MM.1S (cell line): ENCODE results near the gene SLC12A4.

ENCODE experiments used
- DNase-seq: peaks from one replicate; pipeline ENCODE4 v3.0.0-alpha.2; 2015
- H2AFZ ChIP-seq: fragments of 300-600 bp; sonication (generic); 2 replicates; pipeline ENCODE4 v1.6.0; 2016; ENCODE audit warnings: antibody characterized with exemption, low read length
- H3F3A ChIP-seq: fragments of 300-600 bp; sonication (generic); 2 replicates; pipeline ENCODE4 v1.6.1; 2016; ENCODE audit warnings: mild to moderate bottlenecking, antibody characterized with exemption, low read length, moderate library complexity, mixed read lengths; ENCODE audit not compliant: insufficient read depth
- H3K27ac ChIP-seq: fragments of 300-600 bp; sonication (generic); 2 replicates; pipeline ENCODE4 v1.5.1; 2016; ENCODE audit warnings: mild to moderate bottlenecking, low read length
- H3K27me3 ChIP-seq: fragments of 300-600 bp; sonication (generic); replicated peaks from 2 replicates; pipeline ENCODE4 v1.6.0; 2016; ENCODE audit warnings: low read length; ENCODE audit not compliant: insufficient read depth
- H3K36me3 ChIP-seq: fragments of 300-600 bp; sonication (generic); replicated peaks from 2 replicates; pipeline ENCODE4 v1.6.1; 2016; ENCODE audit warnings: mild to moderate bottlenecking, low read length, mixed read lengths; ENCODE audit not compliant: insufficient read depth
- H3K4me1 ChIP-seq: fragments of 300-600 bp; sonication (generic); 2 replicates; pipeline ENCODE4 v1.6.1; 2016; ENCODE audit warnings: low read length, mixed read lengths
- H3K4me2 ChIP-seq: fragments of 300-600 bp; sonication (generic); 2 replicates; pipeline ENCODE4 v1.6.0; 2016; ENCODE audit warnings: low read depth, low read length
- H3K4me3 ChIP-seq: fragments of 300-600 bp; sonication (generic); 2 replicates; pipeline ENCODE4 v1.5.1; 2016; ENCODE audit warnings: low read length, mixed read lengths
- H3K79me2 ChIP-seq: fragments of 300-600 bp; sonication (generic); 2 replicates; pipeline ENCODE4 v1.6.1; 2016; ENCODE audit warnings: mixed run types, low read length, mixed read lengths
- H3K9ac ChIP-seq: fragments of 300-600 bp; sonication (generic); 2 replicates; pipeline ENCODE4 v1.6.1; 2016; ENCODE audit warnings: low read length, mixed read lengths
- H3K9me2 ChIP-seq: fragments of 300-600 bp; sonication (generic); replicated peaks from 2 replicates; pipeline ENCODE4 v1.6.1; 2016; ENCODE audit warnings: mild to moderate bottlenecking, low read length, mixed read lengths; ENCODE audit not compliant: insufficient read depth
- H3K9me3 ChIP-seq: fragments of 300-600 bp; sonication (generic); replicated peaks from 2 replicates; pipeline ENCODE4 v1.6.1; 2016; ENCODE audit warnings: mild to moderate bottlenecking, low read length, mixed read lengths; ENCODE audit not compliant: insufficient read depth
- H4K20me1 ChIP-seq: fragments of 300-600 bp; sonication (generic); 2 replicates; pipeline ENCODE4 v1.6.1; 2016; ENCODE audit warnings: mild to moderate bottlenecking, low read length, moderate library complexity, mixed read lengths; ENCODE audit not compliant: insufficient read depth
- EZH2 ChIP-seq: fragments of 300-600 bp; sonication (generic); optimal IDR thresholded peaks from 2 replicates; pipeline ENCODE3; 2017; ENCODE audit warnings: low read depth, mild to moderate bottlenecking, antibody characterized with exemption, low read length, mixed read lengths
- EZH2phosphoT487 ChIP-seq: fragments of 300-600 bp; sonication (generic); IDR thresholded peaks from 2 replicates; pipeline ENCODE4 v1.6.1; 2018; ENCODE audit warnings: antibody characterized with exemption, low read length
- TF ChIP-seq, protein P1 (sequence below): fragments of 300-600 bp; sonication (generic); IDR thresholded peaks from 2 replicates; pipeline ENCODE4 v1.5.1; 2016; ENCODE audit warnings: antibody characterized with exemption, low read length, mixed read lengths

Gene SLC12A4

GRCh38 chr16:67897231-67897630, 71.2 kb downstream of the SLC12A4 start:
- H4K20me1 ChIP-seq, result no peaks in the 10 kb centered on the region

GRCh38 chr16:67893743-67894399, 74.6 kb downstream of the SLC12A4 start:
- Histone ChIP-seq H3K36me3 (no peaks in the 10 kb centered on the region), H3K4me1 (0 out of 2 replicates have a peak, but pooled peaks cover 6% of the 10 kb centered on the region), H2AFZ (peak overlapping the region; percentile 64), H3K9me3 (no peaks in the 10 kb centered on the region), H4K20me1 (no peaks in the 10 kb centered on the region), H3K27ac (peak overlapping the region; percentile 57; the same call in 1 of the 2 replicates), H3K4me3 (peak overlapping the region; percentile 94), H3K4me2 (peak overlapping the region; percentile 82), H3F3A (no peaks in the 10 kb centered on the region), H3K9me2 (no peaks in the 10 kb centered on the region), H3K79me2 (peaks cover 50% of the 10 kb centered on the region), H3K27me3 (no peaks in the 10 kb centered on the region), H3K9ac (peak overlapping the region; percentile 96)
- DNase-seq, result peak; percentile 18
- TF ChIP-seq EZH2, result no peak
- TF ChIP-seq, protein P1, sequence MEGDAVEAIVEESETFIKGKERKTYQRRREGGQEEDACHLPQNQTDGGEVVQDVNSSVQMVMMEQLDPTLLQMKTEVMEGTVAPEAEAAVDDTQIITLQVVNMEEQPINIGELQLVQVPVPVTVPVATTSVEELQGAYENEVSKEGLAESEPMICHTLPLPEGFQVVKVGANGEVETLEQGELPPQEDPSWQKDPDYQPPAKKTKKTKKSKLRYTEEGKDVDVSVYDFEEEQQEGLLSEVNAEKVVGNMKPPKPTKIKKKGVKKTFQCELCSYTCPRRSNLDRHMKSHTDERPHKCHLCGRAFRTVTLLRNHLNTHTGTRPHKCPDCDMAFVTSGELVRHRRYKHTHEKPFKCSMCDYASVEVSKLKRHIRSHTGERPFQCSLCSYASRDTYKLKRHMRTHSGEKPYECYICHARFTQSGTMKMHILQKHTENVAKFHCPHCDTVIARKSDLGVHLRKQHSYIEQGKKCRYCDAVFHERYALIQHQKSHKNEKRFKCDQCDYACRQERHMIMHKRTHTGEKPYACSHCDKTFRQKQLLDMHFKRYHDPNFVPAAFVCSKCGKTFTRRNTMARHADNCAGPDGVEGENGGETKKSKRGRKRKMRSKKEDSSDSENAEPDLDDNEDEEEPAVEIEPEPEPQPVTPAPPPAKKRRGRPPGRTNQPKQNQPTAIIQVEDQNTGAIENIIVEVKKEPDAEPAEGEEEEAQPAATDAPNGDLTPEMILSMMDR, result no peak
- TF ChIP-seq EZH2phosphoT487, result no peak

More at GRCh38 chr16:67897231-67897630, 71.2 kb downstream of the SLC12A4 start:
- Histone ChIP-seq H3F3A (no peaks in the 10 kb centered on the region), H3K79me2 (peaks cover 60% of the 10 kb centered on the region), H3K36me3 (no peaks in the 10 kb centered on the region), H3K4me3 (no peak overlapping the region), H3K27ac (no peak overlapping the region), H3K27me3 (no peaks in the 10 kb centered on the region), H3K4me2 (no peak overlapping the region), H2AFZ (no peak overlapping the region), H3K9ac (no peak overlapping the region), H3K9me3 (no peaks in the 10 kb centered on the region), H3K9me2 (no peaks in the 10 kb centered on the region), H3K4me1 (0 out of 2 replicates have a peak, but pooled peaks cover 6% of the 10 kb centered on the region)
- no peak for DNase-seq
- no peak for TF ChIP-seq EZH2
- TF ChIP-seq EZH2phosphoT487, result no peak
- TF ChIP-seq, protein P1, result no peak
